HEK293T (cell line): ENCODE measurements around the gene LANCL1.

Experiments
- CTCF ChIA-PET: fragments of 350-600 bp; formaldehyde crosslinking; extraction: SDS; loops from one replicate; lab custom pipeline; 2021; ENCODE audit warnings: antibody characterized with exemption, inconsistent platforms; lab: Yijun Ruan, JAX
- POLR2A ChIA-PET: fragments of 350-600 bp; formaldehyde crosslinking; extraction: SDS; loops from one replicate; lab custom pipeline; 2020; ENCODE audit warnings: antibody characterized with exemption, inconsistent platforms; lab: Yijun Ruan, JAX
- DNase-seq: peaks from one replicate; pipeline ENCODE4 v3.0.0; 2012; ENCODE audit warnings: mixed read lengths; ENCODE audit errors: extremely low spot score
- ARNT ChIP-seq: fragments of 450-650 bp; IDR thresholded peaks from 2 replicates; pipeline ENCODE4 v1.6.1; 2017; ENCODE audit warnings: mild to moderate bottlenecking
- BHLHE40 ChIP-seq: fragments of 450-650 bp; IDR thresholded peaks from 2 replicates; pipeline ENCODE4 v1.6.1; 2016; ENCODE audit warnings: mild to moderate bottlenecking, moderate library complexity, borderline replicate concordance
- CTBP1 ChIP-seq: fragments of 450-650 bp; IDR thresholded peaks from 2 replicates; pipeline ENCODE4 v1.6.1; 2016; ENCODE audit warnings: borderline replicate concordance
- ELF4 ChIP-seq: fragments of 450-650 bp; IDR thresholded peaks from 2 replicates; pipeline ENCODE4 v1.6.1; 2017; ENCODE audit warnings: antibody characterized with exemption
- FOXA1 ChIP-seq: fragments of 450-650 bp; IDR thresholded peaks from 2 replicates; pipeline ENCODE4 v1.6.1; 2016; ENCODE audit warnings: mild to moderate bottlenecking
- FOXK2 ChIP-seq: fragments of 450-650 bp; IDR thresholded peaks from 2 replicates; pipeline ENCODE4 v1.6.1; 2016; ENCODE audit warnings: mild to moderate bottlenecking
- FOXM1 ChIP-seq: fragments of 450-650 bp; IDR thresholded peaks from 2 replicates; pipeline ENCODE4 v1.6.1; 2017; ENCODE audit warnings: mild to moderate bottlenecking, borderline replicate concordance
- HDGF ChIP-seq: fragments of 450-650 bp; IDR thresholded peaks from 2 replicates; pipeline ENCODE4 v1.6.1; 2017; ENCODE audit warnings: antibody characterized with exemption, borderline replicate concordance
- L3MBTL2 ChIP-seq: fragments of 450-650 bp; conservative IDR thresholded peaks from 2 replicates; pipeline ENCODE4 v1.6.1; 2016; ENCODE audit warnings: mild to moderate bottlenecking
- LEF1 ChIP-seq: fragments of 450-650 bp; IDR thresholded peaks from 2 replicates; pipeline ENCODE4 v1.6.1; 2017; ENCODE audit warnings: mild to moderate bottlenecking, borderline replicate concordance
- NFRKB ChIP-seq: fragments of 450-650 bp; IDR thresholded peaks from 2 replicates; pipeline ENCODE4 v1.6.1; 2016; ENCODE audit warnings: mild to moderate bottlenecking, moderate library complexity
- PKNOX1 ChIP-seq: fragments of 450-650 bp; IDR thresholded peaks from 2 replicates; pipeline ENCODE4 v1.6.1; 2016
- SP1 ChIP-seq: fragments of 450-650 bp; IDR thresholded peaks from 2 replicates; pipeline ENCODE4 v1.6.1; 2017
- SUZ12 ChIP-seq: fragments of 450-650 bp; IDR thresholded peaks from 2 replicates; pipeline ENCODE4 v1.6.1; 2016; ENCODE audit warnings: mild to moderate bottlenecking
- TARDBP ChIP-seq: fragments of 450-650 bp; IDR thresholded peaks from 2 replicates; pipeline ENCODE4 v1.6.1; 2016
- ZNF384 ChIP-seq: fragments of 450-650 bp; IDR thresholded peaks from 2 replicates; pipeline ENCODE4 v1.6.1; 2016

LANCL1 gene

GRCh38 chr2:210421916-210422315 is 54.6 kb downstream of the LANCL1 start:
- POLR2A ChIA-PET = no interaction called here
- TF ChIP-seq SP1 (no peak), FOXA1 (no peak), LEF1 (no peak), PKNOX1 (no peak), L3MBTL2 (no peak), ELF4 (no peak), ARNT (no peak), FOXK2 (no peak), FOXM1 (no peak), ZNF384 (no peak), NFRKB (no peak), SUZ12 (no peak), TARDBP (no peak), BHLHE40 (no peak), CTBP1 (no peak), HDGF (no peak)
- CTCF ChIA-PET = no interaction called here
- DNase-seq = no peak

- ChIA-PET CTCF (no interaction called here), POLR2A (no interaction called here)
- no peak for DNase-seq
- TF ChIP-seq FOXA1 = no peak
- no peak for TF ChIP-seq NFRKB
- no peak for TF ChIP-seq CTBP1
- no peak for TF ChIP-seq LEF1
- TF ChIP-seq SP1 = no peak
- no peak for TF ChIP-seq TARDBP
- TF ChIP-seq ARNT = no peak
- TF ChIP-seq PKNOX1 = no peak
- no peak for TF ChIP-seq FOXK2
- no peak for TF ChIP-seq BHLHE40
- TF ChIP-seq ELF4 = no peak
Measured at GRCh38 chr2:210412660-210413059, 63.9 kb downstream of the LANCL1 start.

- CTCF ChIA-PET = no interaction called here
- no peak for TF ChIP-seq LEF1
- no peak for TF ChIP-seq L3MBTL2
- TF ChIP-seq FOXK2 = no peak
- TF ChIP-seq FOXM1 = no peak
- POLR2A ChIA-PET = no interaction called here
- no peak for DNase-seq
Measured at GRCh38 chr2:210410542-210410941, 66.0 kb downstream of the LANCL1 start.

GRCh38 chr2:210399440-210400041 is 77.0 kb downstream of the LANCL1 start:
- ChIA-PET CTCF (interaction anchor here (0.8 kb wide), 1 partner anchor 174 kb away, joined by 3 read pairs; no protein-coding TSS in a partner anchor), POLR2A (no interaction called here)
- DNase-seq = no peak
- TF ChIP-seq ZNF384 (no peak), NFRKB (no peak), SUZ12 (no peak), LEF1 (no peak), FOXA1 (no peak), BHLHE40 (no peak), ARNT (no peak), ELF4 (no peak), FOXK2 (no peak), L3MBTL2 (no peak)

- DNase-seq = no peak
- TF ChIP-seq NFRKB (no peak), L3MBTL2 (no peak), FOXA1 (no peak), FOXM1 (no peak), ARNT (no peak), ELF4 (no peak), FOXK2 (no peak), CTBP1 (no peak), HDGF (no peak), ZNF384 (no peak), PKNOX1 (no peak), BHLHE40 (no peak), SP1 (no peak)
- ChIA-PET POLR2A (no interaction called here), CTCF (no interaction called here)
Measured at GRCh38 chr2:210392469-210392881, 84.1 kb downstream of the LANCL1 start.

- DNase-seq = no peak
- POLR2A ChIA-PET = no interaction called here
- CTCF ChIA-PET = no interaction called here
Measured at GRCh38 chr2:210389856-210390255, 86.7 kb downstream of the LANCL1 start.

More at GRCh38 chr2:210389856-210390255, 86.7 kb downstream of the LANCL1 start:
- no peak for TF ChIP-seq ELF4
- TF ChIP-seq NFRKB = no peak
- TF ChIP-seq LEF1 = no peak
- no peak for TF ChIP-seq HDGF
- no peak for TF ChIP-seq CTBP1
- TF ChIP-seq PKNOX1 = no peak
- no peak for TF ChIP-seq ZNF384
- TF ChIP-seq ARNT = no peak
- TF ChIP-seq FOXK2 = no peak
- no peak for TF ChIP-seq TARDBP
- no peak for TF ChIP-seq L3MBTL2
- TF ChIP-seq FOXA1 = no peak
- TF ChIP-seq FOXM1 = no peak
- no peak for TF ChIP-seq SUZ12
- TF ChIP-seq SP1 = no peak
- TF ChIP-seq BHLHE40 = no peak
